Stimulated activated CD8-positive, alpha-beta memory T cell treated with anti-CD3 and anti-CD28 coated beads, Interleukin-7, amount 100 ng/mL, for 24 hours (primary cell): Measurements from ENCODE around the gene CLIP3.
A peak's percentile ranks its signal among the peaks of the same experiment; 100 is the strongest.
"Not testable (repeated sequence)": the region's sequence is repeated elsewhere in the genome, so short reads cannot be mapped to it uniquely, and the experiment has no call there.

Source experiments
- DNase-seq: peaks from one replicate; pipeline ENCODE4 v3.0.0-alpha.2; 2020; ENCODE audit warnings: low read depth

The CLIP3 gene

GRCh38 chr19:36032251-36033104 lies at the start of gene CLIP3:
CLIP3 (minus strand) TSS chr19:36032873; CDS start chr19:36032357, 516 bp downstream.
- peak; percentile 27 for DNase-seq

- DNase-seq = no peak
Measured at GRCh38 chr19:36081894-36082293, 49.2 kb upstream of the CLIP3 start.

GRCh38 chr19:36081385-36081784 lies 48.7 kb upstream of the CLIP3 start:
- DNase-seq = no peak

- DNase-seq = no peak
Measured at GRCh38 chr19:36079389-36079945, 46.8 kb upstream of the CLIP3 start.

- no peak for DNase-seq
Measured at GRCh38 chr19:36073121-36073876, 40.6 kb upstream of the CLIP3 start.

GRCh38 chr19:36072081-36072480 lies 39.4 kb upstream of the CLIP3 start:
- no peak for DNase-seq

GRCh38 chr19:36068810-36069499 lies 36.3 kb upstream of the CLIP3 start:
- not testable (repeated sequence) for DNase-seq

- DNase-seq = no peak
Measured at GRCh38 chr19:36067681-36068080, 35.0 kb upstream of the CLIP3 start.

- no peak for DNase-seq
Measured at GRCh38 chr19:36064826-36065225, 32.2 kb upstream of the CLIP3 start.

GRCh38 chr19:36061367-36061766 lies 28.7 kb upstream of the CLIP3 start:
- DNase-seq = no peak

- DNase-seq = no peak
Measured at GRCh38 chr19:36060430-36060829, 27.8 kb upstream of the CLIP3 start.

GRCh38 chr19:36059180-36059910 lies 26.7 kb upstream of the CLIP3 start:
- no peak for DNase-seq

GRCh38 chr19:36058481-36059179 lies 26.0 kb upstream of the CLIP3 start:
- no peak for DNase-seq

GRCh38 chr19:36054733-36055686 lies 22.3 kb upstream of the CLIP3 start, which contains the start of gene WDR62:
WDR62 (plus strand) TSS chr19:36054897; CDS start chr19:36054972, 75 bp downstream.
- DNase-seq = peak; percentile 91

GRCh38 chr19:36054119-36054732 lies 21.6 kb upstream of the CLIP3 start, which contains the start of gene THAP8:
THAP8 (minus strand) TSS chr19:36054285; CDS start chr19:36054217, 68 bp downstream.
- DNase-seq = peak; percentile 100

- no peak for DNase-seq
Measured at GRCh38 chr19:36051637-36052036, 19.0 kb upstream of the CLIP3 start.

GRCh38 chr19:36051236-36051635 lies 18.6 kb upstream of the CLIP3 start:
- DNase-seq = no peak

GRCh38 chr19:36049080-36049698 lies 16.5 kb upstream of the CLIP3 start:
- no peak for DNase-seq

GRCh38 chr19:36047835-36048234 lies 15.2 kb upstream of the CLIP3 start:
- DNase-seq = no peak
